ENCODE measurements around the gene FSTL1.

DNA sequence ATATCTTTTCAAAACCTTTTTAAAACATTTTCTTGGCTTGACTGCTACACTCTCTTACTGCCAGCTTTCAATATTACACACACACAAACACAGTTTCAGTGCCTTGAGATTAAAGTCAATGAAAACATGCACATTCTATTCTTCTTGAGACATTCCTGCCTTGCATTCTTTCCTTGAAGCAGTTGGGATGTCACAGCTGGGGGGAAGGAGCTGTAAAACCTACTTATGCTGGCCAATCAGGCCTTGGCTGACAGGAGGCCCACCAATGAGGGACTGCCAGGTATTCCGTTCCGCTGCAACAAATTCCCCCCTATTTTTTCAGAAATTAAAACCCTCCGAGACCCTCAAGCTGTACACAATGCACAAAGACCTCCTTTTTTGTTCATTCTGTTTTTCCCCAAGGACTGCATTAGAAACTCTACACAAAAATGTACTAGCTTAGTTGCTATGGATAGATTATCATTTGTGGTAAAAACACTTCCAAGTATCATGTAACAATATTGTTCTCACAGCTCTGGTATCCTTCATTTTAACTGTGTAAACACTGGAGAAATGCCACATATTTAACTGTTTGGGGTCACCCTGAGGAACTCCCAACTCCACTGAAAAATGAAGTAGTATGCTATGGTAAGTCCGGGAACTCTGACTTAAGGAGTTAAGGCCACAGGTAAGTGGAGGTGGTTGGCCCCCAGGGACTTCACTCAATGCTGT, 18.5 kb downstream of the FSTL1 start:
- TF ChIP-seq CTCF (IDR thresholded peaks at IDR 0.05; ENCODE audit: low read depth, low read length) (no peak), POLR2A (IDR thresholded peaks at IDR 0.05; ENCODE audit: extremely low read depth, insufficient read length) (no peak), MYC (IDR thresholded peaks at IDR 0.05; ENCODE audit: low read depth, low read length) (no peak)
- TF ChIP-seq, protein P1, sequence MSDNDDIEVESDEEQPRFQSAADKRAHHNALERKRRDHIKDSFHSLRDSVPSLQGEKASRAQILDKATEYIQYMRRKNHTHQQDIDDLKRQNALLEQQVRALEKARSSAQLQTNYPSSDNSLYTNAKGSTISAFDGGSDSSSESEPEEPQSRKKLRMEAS (IDR thresholded peaks at IDR 0.05; ENCODE audit: low read depth, low read length), result no peak
